ENCODE data around the gene CEP70. TPM values are rescaled to one million over a fixed set of nuclear protein-coding genes. Genes with fewer than 3 reads are reported as not detected.

The CEP70 gene
- total RNA-seq, 2 donors from 2014 or later = 36.9 to 37.4 TPM

GRCh38 chr3:138593488-138594149 lies 441 bp downstream of the CEP70 start:
- peaks cover 71% of the 10 kb centered on the region for H3K4me1 ChIP-seq
- TF ChIP-seq POLR2A (IDR thresholded peaks at IDR 0.05) = no peak
- no peak for TF ChIP-seq CTCF (IDR thresholded peaks at IDR 0.05)
- H3K4me3 ChIP-seq = peak overlapping the region; percentile 8 to 24
- intact Hi-C loops (cut with DNase I) = no loop called here
- WGBS, 2 donors = 2 to 3% methylated on average over 19 to 22 of the region's 22 CpGs
- H3K36me3 ChIP-seq (replicated peaks in 1 of 2; ENCODE audit: insufficient read depth in 1 of 2, low read depth in 2 of 2) = no peaks in the 10 kb centered on the region
- DNase-seq = peak in 3 of 4 donors; percentile 21 to 26 (median 23)
- H3K9me3 ChIP-seq = no peaks in the 10 kb centered on the region
- peak overlapping the region; percentile 92 to 98 (median 97) for H3K27ac ChIP-seq
- H3K27me3 ChIP-seq = no peaks in the 10 kb centered on the region
- ATAC-seq = peak; percentile 8

DNA sequence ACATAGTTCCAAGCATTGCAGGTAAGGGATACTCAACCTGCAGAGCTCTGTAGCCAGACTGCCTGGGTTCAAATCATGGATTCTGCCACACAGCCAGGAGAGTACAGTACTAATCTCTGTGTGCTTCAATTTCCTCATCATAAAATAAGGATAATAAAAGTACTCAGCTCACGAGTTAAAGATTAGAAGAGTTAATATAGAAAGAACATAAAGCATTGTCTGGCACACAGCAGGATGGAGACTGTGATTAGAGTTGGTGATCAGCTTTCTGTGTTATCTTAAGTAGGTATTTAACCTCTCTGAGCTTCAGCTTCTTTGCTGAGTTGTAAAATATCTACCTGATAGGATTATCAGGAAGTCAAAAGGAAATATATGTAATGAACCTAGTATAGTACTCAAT lies 2.7 kb downstream of the CEP70 start:
- TF ChIP-seq CTCF (IDR thresholded peaks at IDR 0.05) = no peak
- TF ChIP-seq POLR2A (IDR thresholded peaks at IDR 0.05) = no peak
- DNase-seq = no peak
- no peak for ATAC-seq
- WGBS, 2 donors = 7 to 23% methylated on average over 1 of the region's 1 CpG
- intact Hi-C loops (cut with DNase I) = no loop called here
- H3K9me3 ChIP-seq = no peaks in the 10 kb centered on the region
- H3K4me3 ChIP-seq = no peak overlapping the region
- no peak overlapping the region for H3K27ac ChIP-seq
- no peaks in the 10 kb centered on the region for H3K36me3 ChIP-seq (replicated peaks in 1 of 2; ENCODE audit: insufficient read depth in 1 of 2, low read depth in 2 of 2)
- no peaks in the 10 kb centered on the region for H3K27me3 ChIP-seq
- peaks cover 56% of the 10 kb centered on the region for H3K4me1 ChIP-seq

DNA sequence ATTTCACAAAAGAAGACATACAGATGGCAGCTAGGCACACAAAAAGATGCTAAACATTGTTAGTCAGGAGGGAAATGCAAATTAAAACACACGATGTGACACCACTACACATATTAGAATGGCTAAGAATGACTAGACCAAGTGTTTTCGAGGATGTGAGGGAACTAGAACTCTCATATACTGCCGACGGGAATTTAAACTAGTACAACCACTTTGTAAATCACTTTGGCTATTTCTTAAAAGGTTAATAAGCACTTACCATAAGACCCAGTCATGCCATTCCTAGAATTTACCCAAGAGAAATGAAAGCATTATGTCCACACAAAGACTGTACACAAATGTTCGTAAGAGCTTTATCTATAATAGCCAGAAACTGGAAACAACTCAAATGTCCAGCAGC lies 5.6 kb downstream of the CEP70 start:
- no peak overlapping the region for H3K4me3 ChIP-seq
- ATAC-seq = no peak
- DNase-seq = no peak
- H3K9me3 ChIP-seq = no peaks in the 10 kb centered on the region
- intact Hi-C loops (cut with DNase I) = no loop called here
- H3K27ac ChIP-seq = no peak overlapping the region
- no peaks in the 10 kb centered on the region for H3K27me3 ChIP-seq
- H3K36me3 ChIP-seq (replicated peaks in 1 of 2; ENCODE audit: insufficient read depth in 1 of 2, low read depth in 2 of 2) = no peaks in the 10 kb centered on the region
- 66 to 70% methylated on average over 5 of the region's 5 CpGs for WGBS, 2 donors
- TF ChIP-seq POLR2A (IDR thresholded peaks at IDR 0.05) (no peak), CTCF (IDR thresholded peaks at IDR 0.05) (no peak)
- peaks cover 51% of the 10 kb centered on the region for H3K4me1 ChIP-seq

GRCh38 chr3:138587374-138587773 lies 6.7 kb downstream of the CEP70 start:
- Histone ChIP-seq H3K27ac (no peak overlapping the region), H3K4me3 (no peak overlapping the region), H3K27me3 (no peaks in the 10 kb centered on the region), H3K9me3 (no peaks in the 10 kb centered on the region), H3K4me1 (peaks cover 47% of the 10 kb centered on the region), H3K36me3 (replicated peaks in 1 of 2; ENCODE audit: insufficient read depth in 1 of 2, low read depth in 2 of 2) (no peaks in the 10 kb centered on the region)
- WGBS, 2 donors = 100% methylated on average over 1 of the region's 1 CpG
- intact Hi-C loops (cut with DNase I) = no loop called here
- DNase-seq (no peak), ATAC-seq (no peak)
- TF ChIP-seq CTCF (IDR thresholded peaks at IDR 0.05) (no peak), POLR2A (IDR thresholded peaks at IDR 0.05) (no peak)

DNA sequence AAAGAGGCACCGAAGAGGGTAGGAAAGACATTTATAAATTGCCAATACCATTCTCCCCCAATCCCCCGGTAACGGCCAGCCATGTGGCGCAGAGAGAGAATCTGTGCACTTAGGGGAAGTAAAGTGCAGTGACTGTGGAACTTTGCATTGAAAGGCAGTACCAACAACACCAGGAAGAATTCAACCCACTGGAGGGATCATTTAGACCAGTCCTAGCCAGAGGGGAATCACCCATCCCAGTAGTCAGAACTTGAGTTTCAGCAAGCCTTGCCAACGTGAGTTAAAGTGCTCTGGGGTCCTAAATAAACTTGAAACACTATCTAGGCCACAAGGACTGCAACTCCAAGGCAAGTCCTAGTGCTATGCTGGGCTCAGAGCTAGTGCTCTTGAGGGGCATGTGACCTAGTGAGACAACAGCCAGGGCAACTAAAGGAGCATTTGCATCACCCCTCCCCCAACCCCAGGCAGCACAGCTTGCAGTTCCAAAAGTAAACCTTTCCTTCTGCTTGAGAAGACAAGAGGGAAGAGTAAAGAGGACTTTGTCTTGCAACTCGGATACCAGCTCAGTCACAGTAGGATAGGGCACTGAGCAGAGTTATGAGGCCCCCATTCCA lies 15.0 kb downstream of the CEP70 start:
- WGBS, 2 donors = 91 to 94% methylated on average over 5 to 6 of the region's 6 CpGs
- no peaks in the 10 kb centered on the region for H3K27me3 ChIP-seq
- no peak overlapping the region for H3K27ac ChIP-seq
- H3K36me3 ChIP-seq (replicated peaks in 1 of 2; ENCODE audit: insufficient read depth in 1 of 2, low read depth in 2 of 2) = no peaks in the 10 kb centered on the region
- intact Hi-C loops (cut with DNase I) = no loop called here
- no peak for TF ChIP-seq CTCF (IDR thresholded peaks at IDR 0.05)
- no peak for TF ChIP-seq POLR2A (IDR thresholded peaks at IDR 0.05)
- ATAC-seq (no peak), DNase-seq (no peak)
- H3K9me3 ChIP-seq = no peaks in the 10 kb centered on the region
- H3K4me1 ChIP-seq = peaks cover 25% of the 10 kb centered on the region
- H3K4me3 ChIP-seq = no peak overlapping the region

All from body of pancreas (tissue), 4 donors.